Panc1 (cell line): Measurements from ENCODE around the gene AMZ1. TPM values are rescaled to one million over a fixed set of nuclear protein-coding genes. Genes with fewer than 3 reads are reported as not detected.

Experiments used
- ATAC-seq: fragments of 200-7000 bp; cut with Tn5 transposase; 2 replicates; pipeline ENCODE4 v1.9.1; 2020; ENCODE audit warnings: mild to moderate bottlenecking, moderate library complexity
- BruUV-seq: library from RNA; stranded (reverse); fragments of 400-500 nt; replicated peaks from 2 replicates; lab custom pipeline; 2021; lab: Mats Ljungman, UMichigan
- CTCF ChIA-PET: fragments of 300-600 bp; sonication (Branson Sonifier 250); formaldehyde crosslinking; loops from one replicate; lab custom pipeline; 2022; ENCODE audit warnings: antibody characterized with exemption; lab: Charles Lee
- POLR2A ChIA-PET: fragments of 300-600 bp; sonication (Branson Sonifier 250); formaldehyde crosslinking; loops from one replicate; lab custom pipeline; 2022; ENCODE audit warnings: antibody characterized with exemption; lab: Charles Lee
- DNase-seq: peaks from one replicate; pipeline ENCODE4 v3.0.0-alpha.2; 2010; ENCODE audit warnings: low read depth, low spot score
- H3K27ac ChIP-seq: 2 replicates; pipeline ENCODE4 v1.5.1; 2011; ENCODE audit warnings: mild to moderate bottlenecking, low read length, inconsistent platforms
- H3K27me3 ChIP-seq: fragments of 200-500 bp; sonication (Bioruptor generic); 2 replicates; pipeline ENCODE4 v1.6.0; 2014; ENCODE audit warnings: low read length, inconsistent platforms; ENCODE audit not compliant: control insufficient read depth, insufficient read depth
- H3K36me3 ChIP-seq: fragments of 200-500 bp; sonication (Bioruptor generic); 2 replicates; pipeline ENCODE4 v1.5.1; 2014; ENCODE audit warnings: inconsistent platforms, mild to moderate bottlenecking, low read length, moderate library complexity; ENCODE audit not compliant: control insufficient read depth, insufficient read depth
- H3K4me1 ChIP-seq: 2 replicates; pipeline ENCODE4 v1.5.1; 2011; ENCODE audit warnings: inconsistent platforms, mild to moderate bottlenecking, low read length, moderate library complexity; ENCODE audit not compliant: control insufficient read depth, insufficient read depth
- H3K4me3 ChIP-seq, 2 experiments: 2 replicates each; pipeline ENCODE4 v1.5.1; 2011 to 2012; ENCODE audit warnings: low read depth in 2 of 2, low read length in 2 of 2, mild to moderate bottlenecking in 2 of 2, inconsistent platforms in 1 of 2, moderate library complexity in 1 of 2
- H3K9me3 ChIP-seq: fragments of 200-500 bp; sonication (Bioruptor generic); 2 replicates; pipeline ENCODE4 v1.5.1; 2014; ENCODE audit warnings: low read depth, mild to moderate bottlenecking, inconsistent platforms, low read length, moderate library complexity; ENCODE audit not compliant: control insufficient read depth, insufficient read depth
- CTCF ChIP-seq: fragments of 450-650 bp; IDR thresholded peaks from 2 replicates; pipeline ENCODE4 v1.5.1; 2017; ENCODE audit warnings: mild to moderate bottlenecking
- POLR2AphosphoS5 ChIP-seq: IDR thresholded peaks from 2 replicates; pipeline ENCODE4 v1.6.1; 2012; ENCODE audit warnings: mild to moderate bottlenecking, low read depth, low read length, moderate library complexity
- REST ChIP-seq, 2 experiments: IDR thresholded peaks; 2 replicates each; pipeline ENCODE4 v1.6.1; 2011 to 2012; ENCODE audit warnings: low read depth in 2 of 2, control low read depth in 1 of 2, low read length in 1 of 2, mild to moderate bottlenecking in 1 of 2, moderate library complexity in 1 of 2; ENCODE audit not compliant: insufficient read depth in 1 of 2
- SIN3A ChIP-seq: IDR thresholded peaks from 2 replicates; pipeline ENCODE4 v1.6.1; 2012; ENCODE audit warnings: low read depth, mild to moderate bottlenecking, low read length, moderate library complexity, borderline replicate concordance; ENCODE audit not compliant: insufficient read depth
- TCF7L2 ChIP-seq: IDR thresholded peaks from 2 replicates; pipeline ENCODE4 v1.6.1; 2011; ENCODE audit warnings: mild to moderate bottlenecking, low read depth, low read length, inconsistent platforms
- in situ Hi-C: cut with HindIII; loops from 2 replicates; pipeline ENCODE4 v1.10.0; 2016; ENCODE audit warnings: low sequenced_read_pairs, low pct_unique_long_range_greater_than_20kb
- intact Hi-C: fragments of 100-400 bp; cut with micrococcal nuclease; formaldehyde crosslinking; loops from one replicate; pipeline ENCODE4 v1.10.0; 2022; ENCODE audit not compliant: unreplicated experiment
- total RNA-seq: library from RNA; stranded (reverse); gene quantifications from one replicate; pipeline ENCODE4 v1.2.1, GENCODE V29; 2021; ENCODE audit not compliant: unreplicated experiment

The AMZ1 gene
- total RNA-seq, 1 experiment from 2014 or later = 0.57 TPM

- no peak for DNase-seq
- no peaks in the 10 kb centered on the region for H3K9me3 ChIP-seq
- H3K36me3 ChIP-seq = no peaks in the 10 kb centered on the region; the same call in 1 of the 2 replicates
- in situ Hi-C loops = no loop called here
- ATAC-seq = no peak
- no TSS peak for BruUV-seq
- POLR2A ChIA-PET = no interaction called here
- H3K4me1 ChIP-seq = peaks cover 23% of the 10 kb centered on the region
- CTCF ChIA-PET = no interaction called here
- intact Hi-C loops = no loop called here
- no peak overlapping the region for H3K27ac ChIP-seq
- no peaks in the 10 kb centered on the region for H3K27me3 ChIP-seq
- no peak overlapping the region for H3K4me3 ChIP-seq
- TF ChIP-seq SIN3A (no peak), REST (IDR thresholded peaks at IDR 0.05; ENCODE audit: insufficient read depth in 1 of 2, low read depth in 2 of 2, low read length in 1 of 2) (no peak), CTCF (no peak), TCF7L2 (no peak), POLR2AphosphoS5 (no peak; the same call in 1 of the 2 replicates)
These were observed 22.6 kb upstream of the AMZ1 start for GRCh38 chr7:2665359-2665791.

- no peak for ATAC-seq
- DNase-seq = no peak
- ChIA-PET POLR2A (interaction anchor here (0.6 kb wide), 1 partner anchor 1191 kb away, joined by 4 read pairs; no protein-coding TSS in a partner anchor), CTCF (no interaction called here)
- TF ChIP-seq POLR2AphosphoS5 = no peak
- no peak for TF ChIP-seq CTCF
- TF ChIP-seq SIN3A = no peak
- no peak for TF ChIP-seq TCF7L2
- no peak for TF ChIP-seq REST (IDR thresholded peaks at IDR 0.05; ENCODE audit: insufficient read depth in 1 of 2, low read depth in 2 of 2, low read length in 1 of 2)
- no TSS peak for BruUV-seq
- H3K9me3 ChIP-seq = no peaks in the 10 kb centered on the region
- H3K36me3 ChIP-seq = no peaks in the 10 kb centered on the region; the same call in 1 of the 2 replicates
- no peaks in the 10 kb centered on the region for H3K27me3 ChIP-seq
- H3K4me3 ChIP-seq = no peak overlapping the region
- H3K4me1 ChIP-seq = peaks cover 23% of the 10 kb centered on the region
- no peak overlapping the region for H3K27ac ChIP-seq
- intact Hi-C loops (no loop called here), in situ Hi-C loops (no loop called here)
These were observed 21.8 kb upstream of the AMZ1 start for GRCh38 chr7:2666155-2666554.
